ENCODE measurements around the gene OR5I1. TPM values are rescaled to one million over a fixed set of nuclear protein-coding genes. Genes with fewer than 3 reads are reported as not detected.

The OR5I1 gene
- total RNA-seq: not detected in 2 replicates

GRCh38 chr11:55936300-55936699 is at the start of gene OR5I1:
TSS of gene OR5I1 (minus strand) at chr11:55936400. CDS start at chr11:55936400, 0 bp downstream.

GRCh38 chr11:55969845-55970244 is 33.6 kb upstream of the OR5I1 start, which contains the start of gene OR10AG1:
TSS of gene OR10AG1 (minus strand) at chr11:55969945. CDS start at chr11:55969907, 38 bp downstream.

GRCh38 chr11:55914482-55914881 is 21.7 kb downstream of the OR5I1 start, which contains the start of gene OR5W2:
TSS of gene OR5W2 (minus strand) at chr11:55914582. CDS start at chr11:55914582, 0 bp downstream.

Other genes with a start within 250 kb of the OR5I1 start
- not detected in 2 replicates for gene OR5D13, start 163.0 kb downstream of the OR5I1 start, total RNA-seq
- gene OR5D14, start 140.8 kb downstream of the OR5I1 start, total RNA-seq: not detected in 2 replicates
- not detected in 2 replicates for gene OR5L1, start 125.0 kb downstream of the OR5I1 start, total RNA-seq
- gene OR5D18, start 116.8 kb downstream of the OR5I1 start, total RNA-seq: not detected in 2 replicates
- not detected in 2 replicates for gene OR5L2, start 109.2 kb downstream of the OR5I1 start, total RNA-seq
- not detected in 2 replicates for gene OR5D16, start 97.6 kb downstream of the OR5I1 start, total RNA-seq
- gene TRIM51, start 53.1 kb downstream of the OR5I1 start, total RNA-seq: not detected in 2 replicates
- gene OR5W2, start 21.8 kb downstream of the OR5I1 start, total RNA-seq: not detected in 2 replicates
- gene OR10AG1, start 33.5 kb upstream of the OR5I1 start, total RNA-seq: not detected in 2 replicates
- gene OR5F1, start 58.2 kb upstream of the OR5I1 start, total RNA-seq: not detected in 2 replicates
- gene OR5AS1, start 91.3 kb upstream of the OR5I1 start, total RNA-seq: under 0.01 TPM in 1 of 2 replicates, not detected in the other
- gene OR8I2, start 156.9 kb upstream of the OR5I1 start, total RNA-seq: not detected in 2 replicates
- gene OR8H2, start 167.3 kb upstream of the OR5I1 start, total RNA-seq: not detected in 2 replicates
- gene OR8H3, start 186.0 kb upstream of the OR5I1 start, total RNA-seq: not detected in 2 replicates
- under 0.01 TPM in 1 of 2 replicates, not detected in the other for gene OR8J3, start 203.8 kb upstream of the OR5I1 start, total RNA-seq
- not detected in 2 replicates for gene OR8K5, start 223.9 kb upstream of the OR5I1 start, total RNA-seq
- not detected in 2 replicates for gene OR5J2, start 240.2 kb upstream of the OR5I1 start, total RNA-seq

Data from tracheal epithelial cell (primary cell).